HFF-Myc (cell line): ENCODE results near the gene LRRC45.

Experiments used
- DNase-seq: peaks from one replicate; pipeline ENCODE4 v3.0.0-alpha.2; 2011; ENCODE audit warnings: low read depth; ENCODE audit errors: extremely low read depth
- H3K4me3 ChIP-seq: replicated peaks from 2 replicates; pipeline ENCODE4 v1.5.1; 2011; ENCODE audit warnings: low read depth, mild to moderate bottlenecking, control low read depth, low read length
- CTCF ChIP-seq: IDR thresholded peaks from 2 replicates; pipeline ENCODE4 v1.5.1; 2012; ENCODE audit warnings: mild to moderate bottlenecking, low read depth, low read length, control low read depth; ENCODE audit errors: missing control alignments

LRRC45 gene

GRCh38 chr17:82028246-82028645 lies 5.1 kb downstream of the LRRC45 start:
- no peak for DNase-seq
- H3K4me3 ChIP-seq = no peak overlapping the region
- TF ChIP-seq CTCF = no peak

DNA sequence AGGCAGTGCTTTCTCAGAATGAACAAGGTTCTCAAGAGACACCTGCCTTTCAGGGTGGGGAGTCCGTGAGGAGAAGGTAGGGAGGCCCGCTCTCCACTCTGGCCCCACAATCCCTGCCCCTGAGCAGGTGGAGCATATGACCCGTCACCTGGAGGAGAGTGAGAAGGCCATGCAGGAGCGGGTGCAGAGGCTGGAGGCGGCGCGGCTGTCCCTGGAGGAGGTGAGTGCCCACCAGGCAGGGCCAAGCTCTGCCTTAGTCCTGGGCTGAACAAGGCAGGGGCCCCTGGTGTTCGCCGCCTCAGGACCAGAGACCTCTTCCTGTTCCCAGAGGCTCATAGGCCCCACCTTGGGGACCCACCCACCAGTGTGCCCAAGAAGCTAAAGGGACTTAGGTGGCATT lies 5.9 kb downstream of the LRRC45 start:
- H3K4me3 ChIP-seq = no peak overlapping the region
- no peak for DNase-seq
- TF ChIP-seq CTCF = no peak

DNA sequence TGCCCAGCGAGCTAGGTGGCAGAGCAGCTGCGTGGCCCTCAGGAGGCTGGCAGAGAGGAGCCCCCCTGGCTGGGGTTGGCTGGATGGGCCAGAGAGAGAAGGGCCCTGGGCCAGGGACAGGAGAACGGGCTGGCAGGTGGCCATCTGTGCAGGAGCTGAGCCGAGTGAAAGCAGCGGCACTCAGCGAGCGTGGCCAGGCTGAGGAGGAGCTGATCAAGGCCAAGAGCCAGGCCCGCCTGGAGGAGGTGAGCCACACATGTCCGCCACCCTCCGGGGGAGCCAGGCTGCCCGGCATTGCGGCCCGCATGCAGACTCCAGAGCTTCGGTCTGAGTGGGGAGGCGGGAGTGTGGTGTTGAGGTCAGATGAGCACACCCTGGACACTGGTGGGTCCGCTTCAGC lies 6.3 kb downstream of the LRRC45 start:
- no peak for TF ChIP-seq CTCF
- no peak overlapping the region for H3K4me3 ChIP-seq
- DNase-seq = no peak

DNA sequence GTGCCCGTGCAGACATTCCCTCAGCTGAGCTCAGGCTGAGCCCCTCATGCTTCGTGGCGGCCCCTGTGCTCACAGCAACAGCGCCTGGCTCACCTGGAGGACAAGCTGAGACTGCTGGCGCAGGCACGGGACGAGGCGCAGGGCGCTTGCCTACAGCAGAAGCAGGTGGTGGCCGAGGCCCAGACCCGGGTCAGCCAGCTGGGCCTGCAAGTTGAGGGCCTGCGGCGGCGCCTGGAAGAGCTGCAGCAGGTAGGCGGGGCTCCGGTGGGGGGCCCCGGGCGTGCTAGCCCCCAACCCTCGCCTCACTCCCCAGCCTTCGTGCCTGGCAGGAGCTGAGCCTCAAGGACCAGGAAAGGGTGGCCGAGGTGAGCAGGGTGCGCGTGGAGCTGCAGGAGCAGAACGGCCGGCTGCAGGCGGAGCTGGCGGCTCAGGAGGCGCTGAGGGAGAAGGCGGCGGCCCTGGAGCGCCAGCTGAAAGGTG lies 6.9 kb downstream of the LRRC45 start:
- no peak for TF ChIP-seq CTCF
- DNase-seq = no peak
- H3K4me3 ChIP-seq = no peak overlapping the region; the same call in 1 of the 2 replicates

DNA sequence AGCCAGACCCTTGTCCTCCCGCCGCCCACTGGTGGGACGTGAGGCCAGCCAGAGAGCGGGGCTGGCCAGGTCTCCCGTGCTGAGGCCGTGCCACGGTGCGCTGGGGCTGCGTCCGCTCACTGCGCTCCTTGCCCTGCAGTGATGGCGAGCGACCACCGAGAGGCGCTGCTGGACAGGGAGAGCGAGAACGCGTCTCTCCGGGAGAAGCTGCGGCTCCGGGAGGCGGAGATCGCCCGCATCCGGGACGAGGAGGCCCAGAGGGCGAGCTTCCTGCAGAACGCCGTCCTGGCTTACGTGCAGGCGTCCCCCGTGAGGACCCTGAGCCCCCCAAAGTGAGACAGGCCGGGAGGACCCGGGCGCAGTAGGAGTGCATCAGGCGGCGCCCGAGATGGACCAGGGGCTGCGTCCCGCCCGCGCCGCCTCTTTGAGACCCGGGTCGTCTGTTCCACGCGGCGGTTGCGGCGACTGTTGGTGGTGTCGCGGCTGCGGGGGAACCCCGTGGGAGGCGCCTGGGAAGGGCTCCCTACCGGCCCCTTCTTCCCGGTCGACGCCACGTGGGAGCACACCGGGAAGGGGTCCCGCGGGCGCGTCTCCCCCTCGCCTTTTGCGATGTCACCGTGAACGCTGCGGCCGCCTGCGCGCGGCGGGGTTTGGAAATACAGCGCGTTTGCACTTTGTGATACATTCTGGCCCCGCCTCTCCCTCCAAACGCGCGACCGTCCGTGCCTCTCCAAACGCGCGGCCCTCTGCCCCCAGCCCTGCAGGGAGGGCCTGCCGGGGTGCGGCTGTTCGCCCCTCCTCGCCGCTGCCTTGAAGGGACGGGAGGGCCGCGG lies 7.6 kb downstream of the LRRC45 start:
- H3K4me3 ChIP-seq = peak overlapping the region; percentile 51
- peak; percentile 34 for TF ChIP-seq CTCF
- peak; percentile 49 for DNase-seq

GRCh38 chr17:82031303-82031884 lies 8.3 kb downstream of the LRRC45 start, which contains the start of gene RAC3:
Gene RAC3 (plus strand): TSS chr17:82031678. CDS start chr17:82031762, 84 bp downstream.
- DNase-seq = no peak
- TF ChIP-seq CTCF = no peak
- peak within 1 kb of the TSS; percentile 72 for H3K4me3 ChIP-seq
